GM12878 (cell line): ENCODE data around the gene MAMDC2. TPM values are rescaled to one million over a fixed set of nuclear protein-coding genes. Genes with fewer than 3 reads are reported as not detected.

Experiments
- ATAC-seq: fragments of 200-7000 bp; cut with Tn5 transposase; 3 replicates; pipeline ENCODE4 v1.9.1; 2020; ENCODE audit warnings: mild to moderate bottlenecking, moderate library complexity
- BruUV-seq: library from RNA; stranded (reverse); fragments of 400-500 nt; replicated peaks from 2 replicates; lab custom pipeline; 2021; lab: Mats Ljungman, UMichigan
- CTCF ChIA-PET: fragments of 300-600 bp; sonication (Branson Sonifier 250); formaldehyde crosslinking; extraction: SDS; loops from one replicate; lab custom pipeline; 2021; ENCODE audit warnings: inconsistent platforms; lab: Yijun Ruan, JAX
- POLR2A ChIA-PET: fragments of 350-600 bp; formaldehyde crosslinking; extraction: SDS; loops from one replicate; lab custom pipeline; 2021; ENCODE audit warnings: inconsistent platforms; lab: Charles Lee
- RAD21 ChIA-PET: fragments of 300-600 bp; sonication (Branson Sonifier 250); formaldehyde crosslinking; loops from one replicate; lab custom pipeline; 2023; ENCODE audit warnings: antibody characterized with exemption; ENCODE audit not compliant: unreplicated experiment; lab: Charles Lee
- SMC1A ChIA-PET: fragments of 300-600 bp; sonication (Branson Sonifier 250); formaldehyde crosslinking; loops from one replicate; lab custom pipeline; 2023; ENCODE audit not compliant: unreplicated experiment, uncharacterized antibody; lab: Charles Lee
- DNase-seq: peaks from one replicate; pipeline ENCODE4 v3.0.0-alpha.2; 2011; ENCODE audit warnings: low read depth, low spot score
- FAIRE-seq: peaks from 3 replicates; lab custom pipeline; 2011; peaks lifted over from hg19 to GRCh38; lab: Jason Lieb, UNC
- H2AFZ ChIP-seq: 2 replicates; pipeline ENCODE4 v1.6.0; 2011; ENCODE audit warnings: low read depth, low read length, control low read depth; ENCODE audit not compliant: control insufficient read depth
- H3K27ac ChIP-seq: 2 replicates; pipeline ENCODE4 v1.5.1; 2011; ENCODE audit warnings: control low read depth; ENCODE audit not compliant: control insufficient read depth, insufficient read depth
- H3K27me3 ChIP-seq, 2 experiments: replicated peaks in 1 of 2; 2 replicates each; pipeline versions ENCODE4 v1.6.0 to v1.6.1; 2011; ENCODE audit warnings: low read length in 1 of 2; ENCODE audit not compliant: control insufficient read depth in 2 of 2, insufficient read depth in 2 of 2
- H3K36me3 ChIP-seq, 2 experiments: 2 replicates each; pipeline ENCODE4 v1.5.1; 2011; ENCODE audit warnings: low read length in 1 of 2; ENCODE audit not compliant: control insufficient read depth in 2 of 2, insufficient read depth in 2 of 2
- H3K4me1 ChIP-seq: 2 replicates; pipeline ENCODE4 v1.6.1; 2011; ENCODE audit warnings: mild to moderate bottlenecking, low read length, moderate library complexity, mixed read lengths; ENCODE audit not compliant: control insufficient read depth, insufficient read depth
- H3K4me2 ChIP-seq: 2 replicates; pipeline ENCODE4 v1.6.0; 2011; ENCODE audit warnings: control low read depth; ENCODE audit not compliant: control insufficient read depth, insufficient read depth
- H3K4me3 ChIP-seq: fragments of 200-600 bp; sonication (generic); 2 replicates; pipeline ENCODE4 v1.5.1; 2016
- H3K79me2 ChIP-seq: 2 replicates; pipeline ENCODE4 v1.6.0; 2011; ENCODE audit warnings: low read length; ENCODE audit not compliant: control insufficient read depth, insufficient read depth
- H3K9ac ChIP-seq: 2 replicates; pipeline ENCODE4 v1.8.0; 2011; ENCODE audit warnings: low read length, control low read depth, mixed read lengths; ENCODE audit not compliant: control insufficient read depth, insufficient read depth
- H3K9me3 ChIP-seq: replicated peaks from 3 replicates; pipeline ENCODE4 v1.5.1; 2011; ENCODE audit warnings: mild to moderate bottlenecking, low read length; ENCODE audit not compliant: control insufficient read depth, insufficient read depth
- H4K20me1 ChIP-seq: 2 replicates; pipeline ENCODE4 v1.6.0; 2011; ENCODE audit not compliant: control insufficient read depth, insufficient read depth
- BHLHE40 ChIP-seq, 2 experiments: fragments of 450-650 bp in 1 of 2; IDR thresholded peaks; 2 replicates each; pipeline ENCODE4 v1.6.1; 2011 to 2017; ENCODE audit warnings: low read depth in 2 of 2, borderline replicate concordance in 1 of 2, improper control_type of control experiment in 1 of 2, low read length in 1 of 2, mild to moderate bottlenecking in 1 of 2
- CBX3 ChIP-seq: fragments of 200-600 bp; sonication (generic); IDR thresholded peaks from 2 replicates; pipeline ENCODE4 v1.6.1; 2016; ENCODE audit warnings: low read depth, borderline replicate concordance
- CTCF ChIP-seq, 3 experiments: IDR thresholded peaks in 2 of 3; conservative IDR thresholded peaks in 1 of 3; 2 replicates each; pipeline ENCODE4 v1.5.1; 2011; ENCODE audit warnings: low read depth in 3 of 3, low read length in 3 of 3, mild to moderate bottlenecking in 3 of 3, control low read depth in 2 of 3, moderate library complexity in 2 of 3, inconsistent platforms in 1 of 3, mixed read lengths in 1 of 3; ENCODE audit not compliant: control insufficient read depth in 2 of 3, insufficient read depth in 1 of 3; ENCODE audit errors: extremely low read depth in 1 of 3
- E4F1 ChIP-seq: fragments of 450-650 bp; IDR thresholded peaks from 2 replicates; pipeline ENCODE4 v1.6.1; 2018; ENCODE audit warnings: borderline replicate concordance, mild to moderate bottlenecking; ENCODE audit not compliant: partially characterized antibody
- EZH2 ChIP-seq: IDR thresholded peaks from 2 replicates; pipeline ENCODE4 v1.6.1; 2012; ENCODE audit warnings: low read depth, mild to moderate bottlenecking, control low read depth, inconsistent platforms, low read length, borderline replicate concordance; ENCODE audit not compliant: control insufficient read depth
- NR2C1 ChIP-seq: fragments of 450-650 bp; IDR thresholded peaks from 2 replicates; pipeline ENCODE4 v1.6.1; 2017; ENCODE audit warnings: antibody characterized with exemption, mild to moderate bottlenecking, moderate library complexity
- SREBF2 ChIP-seq: IDR thresholded peaks from 2 replicates; pipeline ENCODE4 v1.6.1; 2012; ENCODE audit warnings: mild to moderate bottlenecking, low read length
- ZBTB40 ChIP-seq: fragments of 450-650 bp; IDR thresholded peaks from 2 replicates; pipeline ENCODE4 v1.6.1; 2016; ENCODE audit warnings: mild to moderate bottlenecking, moderate library complexity, borderline replicate concordance
- ZNF217 ChIP-seq: fragments of 450-650 bp; IDR thresholded peaks from 2 replicates; pipeline ENCODE4 v1.6.1; 2017; ENCODE audit warnings: antibody characterized with exemption, mild to moderate bottlenecking
- ZNF592 ChIP-seq: fragments of 450-650 bp; IDR thresholded peaks from 2 replicates; pipeline ENCODE4 v1.6.1; 2017; ENCODE audit warnings: mild to moderate bottlenecking, moderate library complexity
- WGBS: methylation state at CpG from one replicate; pipeline ENCODE4 v1.1.6; 2016; ENCODE audit warnings: low lambda C conversion rate; ENCODE audit not compliant: insufficient replicate concordance, insufficient coverage; ENCODE audit errors: missing lambda C conversion rate; 5-methylcytosine and 5-hydroxymethylcytosine counted together
- in situ Hi-C: fragments of 300-500 bp; cut with MboI; formaldehyde crosslinking; loops from 9 replicates; pipeline ENCODE4 v1.14.3; 2018; ENCODE audit warnings: mixed read lengths
- intact Hi-C: fragments of 100-400 bp; cut with micrococcal nuclease; formaldehyde crosslinking; loops from one replicate; pipeline ENCODE4 v1.14.2; 2022; ENCODE audit not compliant: unreplicated experiment
- polyA plus RNA-seq, 11 experiments: library from polyadenylated mRNA; depleted of rRNA in 4 of 11; unstranded in 6 of 11; stranded (reverse) in 5 of 11; fragments of >200 nt; fragmentation: Nextera tagmentation in 4 of 11; fragmentation: Illumina TruSeq in 1 of 11; extraction: Ambion mirVana in 4 of 11; extraction: Trizol in 1 of 11; gene quantifications; 1 replicate in 1 of 11; 2 replicates in 10 of 11; pipeline versions ENCODE4 v1.2.1 to v1.2.3, GENCODE V29; 2011 to 2016; ENCODE audit warnings: inconsistent platforms in 2 of 11, missing spikeins in 2 of 11, low read depth in 1 of 11
- total RNA-seq, 4 experiments: library from RNA; depleted of rRNA in 3 of 4; stranded (reverse); fragments of >200 nt in 3 of 4; fragmentation: Illumina TruSeq in 1 of 4; extraction: Trizol in 1 of 4; gene quantifications; 2 replicates each; pipeline versions ENCODE4 v1.2.1 to v1.2.3, GENCODE V29; 2013 to 2021

MAMDC2 gene
- total and polyA plus RNA-seq, 10 of the 15 experiments (the other 5 are each of a cell fraction or from before 2014, with no cell fraction given), result 0.01 to 0.09 TPM; not detected in 8

GRCh38 chr9:70107558-70107957 lies 63.9 kb downstream of the MAMDC2 start:
- in situ Hi-C loops (no loop called here), intact Hi-C loops (no loop called here)
- no TSS peak for BruUV-seq
- H3K9ac ChIP-seq, result no peak overlapping the region
- DNase-seq (no peak), ATAC-seq (no peak), FAIRE-seq (no peak)
- no peak overlapping the region for H3K4me3 ChIP-seq
- no peaks in the 10 kb centered on the region for H3K36me3 ChIP-seq
- H3K79me2 ChIP-seq, result no peaks in the 10 kb centered on the region
- H3K4me2 ChIP-seq, result no peak overlapping the region
- no peaks in the 10 kb centered on the region for H4K20me1 ChIP-seq
- ChIA-PET RAD21 (no interaction called here), CTCF (interaction anchor here (0.7 to 7.1 kb wide), 4 partner anchors 21 to 686 kb away, joined by 3 to 50 read pairs (median 3); no protein-coding TSS in a partner anchor), SMC1A (interaction anchor here (1.6 kb wide), 1 partner anchor 495 kb away, joined by 4 read pairs; no protein-coding TSS in a partner anchor), POLR2A (no interaction called here)
- 0% methylated on average over 1 of the region's 1 CpG for WGBS
- H3K4me1 ChIP-seq, result no peaks in the 10 kb centered on the region
- H2AFZ ChIP-seq, result no peak overlapping the region
- no peak overlapping the region for H3K27ac ChIP-seq
- no peaks in the 10 kb centered on the region; a peak in 1 of 4 replicates for H3K27me3 ChIP-seq
- no peaks in the 10 kb centered on the region for H3K9me3 ChIP-seq
- TF ChIP-seq NR2C1 (no peak), EZH2 (no peak), CBX3 (no peak), SREBF2 (no peak), ZBTB40 (no peak), CTCF (IDR thresholded peaks at IDR 0.05 in 2 of 3, conservative IDR thresholded peaks at IDR 0.05 in 1 of 3; ENCODE audit: control insufficient read depth in 2 of 3, extremely low read depth in 1 of 3, insufficient read depth in 1 of 3, low read depth in 3 of 3, low read length in 3 of 3) (no peak), ZNF592 (no peak), E4F1 (no peak), ZNF217 (no peak), BHLHE40 (IDR thresholded peaks at IDR 0.05; ENCODE audit: borderline replicate concordance in 1 of 2, low read depth in 2 of 2, low read length in 1 of 2) (no peak)
